NCI-H1048 (cell line): ENCODE data around the gene DOCK8.

Experiments used
- DNase-seq: peaks from one replicate; lab custom pipeline; 2025; lab: John Stamatoyannopoulos, UW

The DOCK8 gene

DNA sequence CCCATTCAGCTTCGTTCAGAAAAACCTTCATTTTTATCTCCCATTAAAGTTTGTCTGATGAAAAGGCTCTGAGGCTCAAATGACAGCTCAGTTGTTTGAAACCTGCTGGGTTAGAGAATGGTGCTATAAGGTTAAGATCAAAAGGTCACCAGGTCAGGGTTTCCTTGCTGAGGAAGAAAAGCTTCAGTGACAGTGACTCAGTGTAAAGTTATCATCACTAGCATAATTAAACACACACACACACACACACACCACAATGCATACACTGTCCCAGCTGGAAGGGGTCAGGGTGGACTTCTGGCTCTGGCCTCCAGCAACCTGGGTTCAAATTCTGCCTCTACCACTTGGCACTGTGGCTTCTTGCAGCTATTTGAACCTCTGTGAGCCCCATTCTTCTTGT lies 281.1 kb downstream of the DOCK8 start:
- DNase-seq, result no peak

DNA sequence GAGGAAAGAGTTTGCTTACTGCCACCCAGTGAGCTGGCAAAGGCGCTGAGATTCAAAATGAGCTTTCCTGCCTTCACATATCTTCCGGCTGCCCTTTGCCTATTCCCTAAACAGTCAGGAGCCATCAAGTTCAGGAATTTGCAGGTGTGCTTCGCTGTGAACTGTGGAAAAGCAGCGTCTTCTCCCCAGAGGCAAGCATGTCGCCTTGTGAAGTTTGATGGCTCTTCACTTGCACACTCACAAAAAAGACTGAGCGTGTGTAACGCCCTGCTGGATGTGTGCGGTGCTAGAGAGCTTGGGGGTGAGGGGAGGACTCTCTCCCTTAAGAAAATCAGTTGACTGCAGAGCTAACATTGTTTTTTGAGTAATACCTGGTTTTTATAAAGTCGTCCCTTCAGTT lies 288.7 kb downstream of the DOCK8 start:
- no peak for DNase-seq

DNA sequence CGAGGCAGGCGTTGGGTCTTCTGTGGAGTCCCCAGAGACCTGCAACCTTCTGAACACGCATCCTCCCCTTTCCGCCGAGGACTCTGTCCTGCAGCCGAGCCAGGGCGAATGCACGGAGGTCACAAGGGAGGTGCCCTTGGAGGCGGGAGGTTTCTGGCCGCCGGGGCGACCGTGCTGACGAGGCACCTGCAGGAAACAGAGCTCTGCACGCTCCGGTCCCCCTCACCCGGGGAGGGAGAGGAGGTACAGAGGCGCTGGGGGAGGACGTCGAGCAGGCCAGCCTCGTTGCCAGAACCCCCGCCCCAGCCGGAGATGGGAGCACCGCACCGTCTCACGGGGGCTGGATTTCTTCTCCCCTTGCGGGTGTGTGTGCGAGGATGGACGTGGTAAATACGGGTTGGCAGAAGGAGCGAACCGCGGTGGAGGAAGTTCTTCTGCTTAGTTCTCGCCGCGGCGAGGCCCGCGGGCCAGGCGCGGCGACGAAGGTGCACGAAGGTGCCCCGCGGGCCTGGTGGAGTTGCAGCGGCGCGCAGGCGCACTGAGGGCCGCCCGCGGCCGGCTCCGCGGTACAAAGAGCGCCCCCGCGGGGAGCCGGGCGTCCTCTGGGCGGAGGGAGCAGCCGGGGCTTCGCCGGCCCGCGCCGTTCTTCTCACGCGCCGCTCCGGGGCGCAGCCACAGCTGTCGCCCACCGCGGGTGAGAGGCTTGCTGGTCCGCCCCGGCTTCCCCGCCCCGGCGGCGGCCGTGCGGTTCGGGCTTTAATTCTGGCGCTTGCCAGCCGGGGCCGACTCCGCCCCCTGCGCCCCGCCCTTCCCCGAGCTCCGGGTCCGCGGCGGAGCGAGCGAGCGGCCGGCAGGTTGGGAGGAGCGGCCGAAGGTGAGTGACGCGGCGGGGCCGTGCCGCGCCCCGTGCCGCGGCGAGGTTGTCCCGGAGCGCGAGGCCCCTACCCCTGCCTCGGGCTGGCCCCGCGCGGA lies 289.5 kb downstream of the DOCK8 start, which contains the start of gene KANK1:
TSS of gene KANK1 (plus strand) at position 815 of the 972 bp plus-strand sequence.
- DNase-seq, result no peak

DNA sequence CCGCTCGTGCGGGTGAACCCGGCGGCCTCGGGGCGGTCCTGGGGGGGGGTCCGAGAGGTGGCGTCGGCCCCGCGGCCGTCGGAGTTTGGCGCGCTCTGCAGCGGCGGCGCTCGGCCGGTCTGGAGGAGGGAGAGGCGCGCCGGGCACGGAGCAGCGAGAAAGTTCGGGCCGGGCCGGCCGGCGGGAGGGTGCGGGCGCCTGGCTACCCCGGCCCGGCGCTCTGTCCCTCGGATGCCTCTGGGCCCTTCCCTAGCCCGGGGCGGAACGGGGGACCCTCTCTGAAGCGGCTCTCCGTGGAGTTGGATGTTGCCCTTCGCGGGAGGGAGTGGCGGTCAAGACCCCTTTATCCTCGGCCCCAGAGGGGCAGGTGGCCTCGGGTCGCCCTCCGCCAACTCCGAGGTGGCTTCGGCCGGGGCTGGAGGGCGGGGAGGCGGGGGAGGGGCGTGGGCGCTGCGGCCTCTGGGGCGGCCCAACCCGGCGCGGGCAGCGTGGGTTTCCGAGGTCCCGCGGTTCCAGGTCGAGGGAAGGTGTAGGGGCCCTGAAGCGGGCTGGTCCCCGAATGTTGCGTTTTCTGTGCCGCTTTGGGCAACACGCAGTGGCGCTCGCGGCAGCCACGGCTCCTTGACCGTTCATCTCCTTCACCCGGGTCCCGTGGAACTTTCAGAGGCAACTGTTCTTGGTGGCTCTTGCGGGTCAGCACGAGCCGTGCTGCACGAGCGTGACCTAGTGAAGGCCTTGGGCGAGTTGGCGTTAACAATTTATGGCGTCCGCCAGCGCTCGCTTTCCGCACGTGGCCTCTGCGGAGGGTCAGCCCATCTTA lies 290.5 kb downstream of the DOCK8 start:
- DNase-seq, result no peak

DNA sequence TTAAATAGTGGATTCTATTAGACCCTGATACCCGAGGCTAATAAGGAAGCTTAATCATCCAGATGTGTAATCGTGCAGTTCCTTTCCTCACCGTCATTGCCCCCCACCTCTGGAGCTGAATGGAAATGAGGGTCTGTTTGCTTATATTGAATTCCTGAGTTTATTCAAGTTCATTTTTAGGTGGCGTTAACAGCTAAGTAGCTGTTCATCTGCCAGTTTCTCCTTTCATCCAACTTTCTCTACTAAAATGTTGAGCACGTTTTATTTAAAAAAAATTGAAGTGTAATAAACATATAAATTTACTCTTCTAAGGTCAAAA lies 291.0 kb downstream of the DOCK8 start:
- DNase-seq, result no peak

DNA sequence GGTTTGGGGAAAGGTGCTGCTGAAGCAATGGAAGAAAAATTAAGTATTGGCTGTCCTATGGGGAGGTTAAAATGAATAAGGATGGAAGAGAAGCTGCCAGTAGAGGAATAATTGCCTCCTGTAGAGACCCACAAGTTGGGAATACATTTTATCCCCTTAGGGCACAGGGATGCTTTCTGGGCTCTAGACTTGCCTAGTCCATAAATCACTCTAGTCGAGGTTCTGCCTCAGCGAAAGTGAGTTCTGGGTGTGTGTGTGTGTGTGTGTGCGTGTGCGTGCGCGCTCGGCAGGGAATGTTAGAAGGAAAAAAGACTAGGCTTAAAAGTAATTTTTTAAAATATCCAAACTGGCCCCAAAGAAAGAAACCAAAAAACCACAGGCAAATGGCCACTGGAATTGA lies 291.6 kb downstream of the DOCK8 start:
- no peak for DNase-seq

DNA sequence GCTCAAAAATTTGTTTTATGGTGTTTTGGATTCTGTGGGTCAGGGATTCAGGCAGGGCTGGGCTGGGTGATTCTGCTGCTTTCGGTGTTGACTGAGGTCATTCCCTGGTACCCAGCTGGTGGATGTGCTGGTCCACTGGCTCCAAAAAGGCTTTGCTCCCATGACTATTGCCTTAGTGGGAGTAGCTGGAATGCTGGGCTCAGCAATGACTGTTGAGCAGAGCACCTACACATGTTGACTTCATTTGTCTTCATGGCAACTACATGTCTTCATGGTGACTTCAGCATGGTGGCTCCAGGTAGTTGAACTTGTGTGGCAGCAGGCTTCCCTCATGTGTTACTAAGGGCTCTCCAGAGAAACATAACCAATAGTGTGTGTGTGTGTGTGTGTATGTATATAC lies 297.2 kb downstream of the DOCK8 start:
- no peak for DNase-seq

DNA sequence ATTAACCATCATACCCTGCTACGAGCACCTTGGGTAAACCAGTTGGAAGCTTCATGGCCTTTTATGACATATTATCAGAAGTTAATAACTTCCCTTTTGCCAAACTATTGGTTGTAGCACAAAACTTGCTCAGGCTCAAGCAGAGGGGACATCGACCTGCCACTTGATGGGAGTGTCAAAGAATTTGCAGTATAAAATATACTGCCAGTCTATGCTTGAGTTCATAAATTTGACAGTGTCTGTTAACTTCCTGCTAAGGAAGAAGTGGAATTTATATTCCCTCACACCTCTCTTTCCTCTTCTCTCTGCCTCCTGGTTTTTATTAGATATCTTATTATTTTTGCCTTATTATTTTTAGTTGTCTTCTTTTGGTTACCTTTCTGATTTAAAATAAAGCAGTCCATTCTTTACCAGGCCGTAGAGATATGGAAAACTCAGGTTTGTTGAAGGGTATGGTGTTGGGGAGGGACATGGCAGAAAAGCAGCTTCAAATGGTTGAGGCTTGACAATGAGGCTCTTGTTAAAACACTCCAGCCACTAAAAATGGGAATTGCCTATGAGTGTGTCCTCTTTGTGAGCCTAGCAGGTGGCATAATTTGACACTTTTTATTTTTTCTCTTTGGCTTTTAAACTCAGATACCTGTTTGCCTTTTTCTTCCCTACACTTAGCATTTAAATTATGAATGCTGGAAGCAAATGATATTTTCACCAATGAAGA lies 298.0 kb downstream of the DOCK8 start:
- no peak for DNase-seq
